Measurements from ENCODE around the gene DHCR24.
A peak's percentile ranks its signal among the peaks of the same experiment; 100 is the strongest.

DHCR24 gene

DNA sequence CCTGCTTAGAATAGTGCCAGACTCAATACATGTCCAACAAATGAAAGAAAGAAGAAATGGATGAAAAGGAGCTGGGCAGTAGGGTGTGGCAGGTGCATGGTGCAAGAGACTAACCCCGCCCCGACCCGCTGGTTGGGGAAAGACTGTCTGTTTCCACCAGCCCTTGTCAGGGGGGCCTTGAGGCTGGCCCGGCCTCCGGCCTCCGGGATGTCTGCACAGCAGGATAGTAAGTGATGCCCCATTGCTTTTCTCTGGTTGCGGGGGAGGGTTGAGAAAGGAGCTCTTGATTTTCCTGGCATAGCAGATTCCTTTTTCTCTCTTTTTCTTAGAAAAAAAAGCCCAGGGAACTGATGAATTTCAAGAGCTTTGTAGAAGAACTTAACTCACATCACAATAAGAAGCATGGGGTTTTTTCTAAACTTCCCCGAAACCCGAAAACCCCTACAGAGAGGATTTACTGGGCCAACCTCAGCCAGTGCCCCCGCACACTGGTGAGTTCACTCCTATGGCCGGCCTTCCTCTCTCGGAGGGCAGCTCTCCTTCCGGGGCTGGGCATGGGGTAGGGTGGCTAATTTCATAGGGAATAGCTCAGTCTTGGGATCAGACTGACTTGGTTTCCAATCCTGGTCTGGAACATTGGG lies 73.4 kb downstream of the DHCR24 start:
- peak; percentile 10 to 11 for DNase-seq

DNA sequence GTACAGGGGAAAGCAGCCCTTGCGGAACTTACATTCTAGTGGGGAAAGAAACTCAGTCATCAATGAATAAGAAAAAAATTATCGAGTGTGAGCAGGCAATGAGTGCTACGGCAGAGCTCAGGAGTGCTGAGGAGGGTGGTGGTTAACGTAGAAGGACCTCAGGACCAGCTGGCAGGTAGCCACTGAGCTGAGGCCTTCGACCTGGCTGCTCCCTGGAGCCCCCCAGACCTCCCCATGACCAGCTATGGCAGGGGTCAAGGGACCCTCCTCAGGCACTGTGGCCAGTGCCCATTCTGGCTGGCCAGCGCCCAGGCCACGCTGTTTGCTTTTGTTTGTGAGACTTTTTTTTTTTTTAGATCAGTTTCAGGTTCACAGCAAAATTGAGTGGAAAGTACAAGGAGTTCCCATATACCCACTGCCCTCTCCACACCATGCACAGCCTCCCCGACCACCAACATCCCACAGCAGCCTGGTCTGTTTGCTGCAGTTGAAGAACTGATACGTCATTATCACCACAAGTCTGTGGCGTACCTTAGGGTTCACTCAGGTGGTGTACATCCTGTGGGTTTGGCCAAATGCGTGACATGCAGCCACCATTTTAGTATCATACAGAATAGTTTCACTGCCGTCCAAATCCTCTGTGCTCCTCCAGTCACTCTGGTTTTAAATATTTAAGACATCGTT lies 74.1 kb downstream of the DHCR24 start:
- DNase-seq, result peak; percentile 11 to 15

DNA sequence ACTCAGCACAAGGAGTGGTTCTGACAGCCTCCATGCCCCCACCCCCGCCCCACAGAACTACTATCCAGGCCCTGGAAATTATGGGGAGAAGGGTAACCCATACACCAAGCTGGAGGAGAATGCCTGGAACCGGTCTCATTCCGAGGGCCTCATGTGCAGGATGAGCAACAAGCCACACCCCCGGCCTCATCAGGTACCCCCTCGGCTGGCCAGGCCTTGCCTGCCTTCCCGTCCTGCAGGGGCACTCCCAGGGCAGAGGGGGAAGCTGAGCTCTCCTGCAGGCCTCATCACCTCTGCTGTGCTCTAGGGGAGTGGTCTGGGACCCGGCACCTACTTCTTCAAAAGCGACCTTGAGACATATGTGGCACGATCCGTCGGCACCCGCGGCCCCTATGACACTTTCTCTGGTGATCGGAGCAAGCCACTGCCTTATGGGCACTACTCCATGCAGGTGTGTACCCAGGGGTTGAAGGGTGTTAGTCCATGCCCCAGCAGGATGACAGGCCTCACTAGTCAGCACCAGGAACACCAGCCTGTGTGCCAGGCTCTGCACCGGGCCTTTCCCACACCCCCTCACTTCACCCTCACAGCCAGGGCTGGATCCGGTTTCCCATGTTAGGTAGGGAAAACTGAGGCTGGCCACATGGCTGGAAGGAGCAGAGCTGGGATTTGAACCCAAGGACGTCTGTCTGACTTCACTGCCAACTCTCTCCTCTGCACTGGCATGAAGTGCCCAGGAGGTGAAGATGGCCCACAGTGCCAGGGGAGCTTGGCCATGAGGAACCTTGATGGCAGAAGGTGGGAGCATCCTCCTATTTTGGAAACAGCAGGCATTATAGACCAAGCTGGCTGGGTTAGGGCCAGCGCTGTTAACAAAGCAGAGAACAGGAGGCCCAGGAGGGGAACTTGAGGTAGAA lies 75.0 kb downstream of the DHCR24 start:
- DNase-seq, result peak in 1 of 2 experiments; percentile 11

- DNase-seq, result no peak
Observed at GRCh38 chr1:54811066-54811465, 75.9 kb downstream of the DHCR24 start.

- DNase-seq, result peak; percentile 82 to 84
Observed at GRCh38 chr1:54810153-54810942, 76.6 kb downstream of the DHCR24 start.

- no peak for DNase-seq
Observed at GRCh38 chr1:54809496-54810074, 77.4 kb downstream of the DHCR24 start.

DNA sequence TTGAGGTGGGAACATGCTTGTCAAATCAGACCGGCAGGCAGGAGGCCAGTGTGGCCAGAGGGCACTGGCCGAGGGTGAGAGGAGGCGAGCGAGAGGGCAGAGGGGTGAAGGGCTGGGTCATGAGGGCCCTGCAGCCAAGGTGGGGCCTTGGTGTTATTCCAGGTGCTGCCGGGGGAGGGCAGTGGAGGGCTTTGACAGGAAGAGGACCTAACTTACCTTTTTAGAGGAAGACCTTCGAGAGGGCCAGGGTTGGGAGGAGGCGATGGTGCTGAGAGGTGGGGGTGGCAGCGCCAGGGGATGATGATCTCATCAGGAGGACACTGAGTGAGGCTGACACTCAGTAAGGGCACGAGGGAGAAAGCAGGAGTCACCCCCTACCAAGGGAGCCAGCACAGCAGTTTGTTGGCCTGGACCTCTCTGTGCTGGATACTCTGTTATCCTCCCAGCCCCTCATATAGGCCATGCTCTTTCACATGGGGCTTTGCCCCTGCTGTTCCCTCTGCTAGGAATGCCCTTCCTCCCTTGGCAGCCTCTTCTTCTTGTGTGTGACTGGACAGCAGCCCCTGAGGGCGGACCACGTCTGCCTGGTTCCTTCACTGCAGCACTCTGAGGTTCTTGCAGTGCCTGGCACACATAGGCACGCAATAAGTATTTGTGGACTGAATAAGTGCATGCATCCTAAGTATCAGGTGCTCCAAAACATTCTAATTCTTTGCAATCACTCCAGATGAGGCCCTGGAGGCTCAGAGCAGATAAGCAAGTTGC lies 78.4 kb downstream of the DHCR24 start:
- peak; percentile 18 to 21 for DNase-seq

GRCh38 chr1:54807756-54808155 lies 79.2 kb downstream of the DHCR24 start:
- DNase-seq, result peak in 1 of 2 experiments; percentile 11

GRCh38 chr1:54806931-54807611 lies 79.9 kb downstream of the DHCR24 start:
- DNase-seq, result peak; percentile 38 to 53

DNA sequence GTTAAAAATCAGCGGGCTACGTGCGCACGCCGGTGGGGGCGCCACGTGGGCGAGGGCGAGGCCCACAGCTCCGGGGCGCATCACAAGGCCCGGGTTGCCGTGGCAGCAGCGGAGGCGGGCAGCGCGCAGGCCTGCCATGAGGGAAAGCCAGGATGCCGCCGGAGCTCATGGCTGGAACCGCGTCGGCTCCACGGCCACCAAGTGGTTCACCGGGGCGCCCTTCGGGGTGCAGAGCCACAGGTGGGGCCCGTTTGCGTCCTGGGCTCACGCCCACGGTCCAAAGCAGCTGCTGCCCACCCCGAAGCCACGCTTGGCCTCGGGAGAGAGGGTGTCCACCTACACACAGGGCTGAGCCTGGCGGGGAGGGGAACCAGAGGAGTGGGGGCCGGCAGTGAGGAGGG lies 81.0 kb downstream of the DHCR24 start:
- peak in 1 of 2 experiments; percentile 5 for DNase-seq

DNA sequence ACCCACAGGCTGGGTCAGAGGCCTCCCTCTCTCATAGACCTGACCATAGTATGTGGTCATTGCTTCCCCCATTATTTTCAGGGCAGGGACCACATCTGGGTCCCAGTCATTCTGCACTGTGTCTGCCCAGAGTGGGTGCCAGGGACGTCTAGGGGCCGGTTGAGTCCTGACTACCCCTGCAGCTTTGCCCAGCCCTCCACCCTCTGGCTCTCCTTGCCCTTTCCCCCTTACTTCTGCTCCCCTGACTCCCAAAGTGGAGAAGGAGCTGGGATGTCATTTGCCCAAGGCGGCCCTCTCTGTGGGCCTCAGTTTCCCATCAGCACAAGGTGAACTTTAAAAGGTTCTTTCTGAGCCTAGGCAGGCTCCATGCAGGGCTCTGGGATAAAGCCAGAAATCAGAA lies 81.5 kb downstream of the DHCR24 start:
- peak; percentile 10 to 11 for DNase-seq

DNA sequence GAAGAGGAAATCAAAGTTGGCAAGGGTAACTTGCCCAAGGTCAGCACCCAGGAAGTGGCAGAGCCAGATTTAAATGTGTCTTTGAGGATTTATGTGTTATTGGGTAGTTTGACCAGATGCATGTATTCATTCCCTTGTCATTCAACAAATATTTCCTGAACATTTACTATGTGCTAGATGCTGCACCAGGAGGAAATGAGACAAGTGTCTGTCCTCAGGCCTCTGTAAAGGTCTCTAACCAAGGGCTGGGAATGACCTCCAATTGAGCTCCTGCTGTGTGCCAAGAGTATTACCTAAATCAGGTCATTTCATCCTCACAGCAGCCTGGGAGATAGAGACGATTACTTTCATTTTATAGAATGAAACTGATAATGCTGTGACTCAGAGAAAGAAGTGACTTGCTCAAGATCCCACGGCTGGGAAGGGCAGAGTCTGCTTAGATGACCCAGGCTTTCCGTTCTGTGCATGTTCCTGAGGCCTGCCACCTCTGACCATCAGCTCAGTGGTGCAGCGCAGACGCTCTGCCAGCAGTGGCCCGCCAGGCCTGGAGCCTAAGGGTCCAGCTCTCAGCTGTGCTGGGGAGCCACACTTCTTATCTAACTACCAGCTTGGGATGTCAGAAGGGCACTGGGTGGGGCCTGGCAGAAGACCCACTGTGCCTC lies 82.4 kb downstream of the DHCR24 start:
- peak; percentile 44 to 61 for DNase-seq

DNA sequence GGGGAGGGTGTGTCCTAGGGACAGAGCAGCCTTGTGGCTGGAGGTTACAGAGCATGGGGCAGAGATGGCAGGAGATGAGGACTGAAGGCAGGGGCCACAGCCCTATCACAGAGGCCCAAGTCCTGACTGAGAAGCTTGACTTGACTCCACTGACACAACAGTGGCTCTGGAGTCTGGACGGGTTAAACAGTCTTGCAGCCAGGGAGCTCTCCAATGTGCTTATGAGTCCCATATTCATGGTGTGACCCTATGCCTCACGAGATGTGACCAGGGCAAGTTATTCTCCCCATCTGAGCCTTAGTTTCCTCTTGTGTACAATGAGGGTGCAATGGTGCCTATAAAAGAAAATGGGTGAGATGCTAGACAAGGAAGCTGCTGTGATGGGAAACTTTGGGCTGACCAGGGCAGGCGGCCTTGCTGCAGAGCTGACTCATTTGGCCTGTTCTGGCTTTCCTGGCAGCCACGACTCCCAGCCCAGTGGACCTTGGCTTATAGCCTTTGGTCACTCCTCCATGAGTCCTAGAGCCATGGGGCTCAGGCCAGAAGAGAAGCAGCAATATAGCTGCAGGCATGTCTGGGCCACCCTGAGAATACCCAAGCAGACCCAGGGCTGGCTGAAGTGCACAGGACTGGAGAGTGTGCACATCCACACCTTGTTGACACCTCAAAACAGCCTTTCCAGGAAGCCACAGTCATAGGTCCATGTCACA lies 83.1 kb downstream of the DHCR24 start:
- no peak for DNase-seq

GRCh38 chr1:54800899-54801759 lies 85.9 kb downstream of the DHCR24 start, which contains the start of gene TTC22:
TSS of gene TTC22 (minus strand) at chr1:54801323. CDS start at chr1:54801163, 160 bp downstream.
- DNase-seq, result peak; percentile 81 to 84

DNA sequence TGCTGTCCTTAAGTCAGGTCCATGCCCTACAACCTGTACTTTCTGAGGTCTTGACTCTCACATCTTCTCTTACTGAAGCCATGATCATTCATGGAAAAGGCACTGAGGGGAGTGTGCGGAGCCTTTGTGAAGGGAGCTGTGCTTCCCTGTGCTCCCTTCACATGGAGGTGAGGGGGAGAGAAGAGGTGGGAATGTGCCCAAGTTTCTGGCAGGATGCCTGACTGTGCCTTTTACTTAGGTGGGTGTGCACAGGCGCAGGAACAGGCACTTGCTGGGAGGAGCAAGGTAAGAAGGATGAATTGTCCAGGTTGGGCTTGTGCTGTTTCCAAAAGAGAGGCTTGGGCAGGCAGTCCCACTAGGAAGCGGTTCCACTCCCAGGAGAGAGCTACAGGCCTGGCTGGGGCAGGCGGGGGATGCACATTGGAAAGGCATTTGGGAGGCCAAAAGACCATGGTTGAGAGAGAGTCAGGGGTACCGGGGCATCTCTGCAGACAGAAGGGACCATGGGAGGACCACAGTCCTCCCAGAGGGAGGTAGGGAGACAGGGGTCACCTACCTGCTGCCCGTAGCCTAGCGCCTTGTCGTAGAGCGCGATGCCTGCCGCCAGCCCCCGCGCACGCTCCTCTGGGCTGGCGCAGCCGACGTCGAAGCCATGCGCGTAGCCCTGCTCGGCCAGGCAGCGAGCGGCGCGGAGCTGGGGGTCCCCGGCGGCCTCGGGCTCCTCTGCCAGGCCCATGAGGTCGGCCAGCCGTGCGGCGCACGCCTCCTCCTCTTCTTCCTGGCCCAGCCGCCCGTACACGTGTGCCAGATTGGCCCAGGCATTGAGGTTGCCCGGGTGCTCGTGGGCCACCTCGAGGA lies 86.7 kb downstream of the DHCR24 start:
- no peak for DNase-seq
